T-helper 1 cell treated with Interleukin-12 subunit alpha and Interleukin-12 subunit beta and Interleukin-4 antibody, amounts not matched to agents 30 ng/mL and 1 ng/mL, for 36 hours (primary cell): Measurements from ENCODE around the gene TAAR9. TPM values are rescaled to one million over a fixed set of nuclear protein-coding genes. Genes with fewer than 3 reads are reported as not detected.
"Not testable (repeated sequence)": the region's sequence is repeated elsewhere in the genome, so short reads cannot be mapped to it uniquely, and the experiment has no call there.

Source experiments
- intact Hi-C: fragments of 100-400 bp; cut with micrococcal nuclease; formaldehyde crosslinking; loops from one replicate; pipeline ENCODE4 v1.15.1; 2024
- total RNA-seq: library from RNA; stranded (reverse); gene quantifications from 2 replicates; pipeline ENCODE4 v1.2.3, GENCODE V29; 2022

Gene TAAR9
- total RNA-seq, 1 donor from 2014 or later: not detected

DNA sequence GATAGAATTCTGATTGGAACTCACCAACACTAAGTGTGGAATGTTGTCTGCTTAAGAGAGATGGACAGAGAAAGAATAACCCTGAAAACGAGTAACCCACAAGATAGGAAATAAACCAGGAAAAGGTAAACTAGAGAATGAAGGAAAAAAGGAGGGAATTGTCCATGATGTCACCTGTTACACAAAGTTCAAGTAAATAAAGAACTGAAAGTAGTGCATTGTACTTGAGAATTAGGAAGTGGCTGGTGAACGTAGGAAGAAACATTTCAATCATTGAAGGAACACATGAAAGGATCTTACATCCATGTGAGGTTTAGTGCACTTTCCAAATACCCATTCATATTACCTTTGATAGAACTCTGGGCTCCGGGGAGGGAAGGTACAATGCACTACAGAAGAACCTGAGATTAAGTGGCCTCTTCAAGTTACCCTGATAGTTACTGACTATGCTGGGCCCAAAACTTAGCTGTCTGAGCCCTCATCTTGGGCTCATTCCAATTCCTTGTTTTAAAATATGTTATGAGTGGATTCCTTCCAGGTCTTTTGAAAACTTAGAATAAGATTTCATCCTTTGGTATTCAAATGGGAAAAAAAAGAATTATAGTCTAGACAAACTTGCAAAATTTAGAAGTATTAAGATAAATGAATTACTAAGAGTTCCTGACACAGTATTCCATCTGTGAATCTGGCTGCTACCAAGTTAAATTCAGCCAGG, 24.1 kb upstream of the TAAR9 start:
- intact Hi-C loops: loop anchor here (1.0 to 5.0 kb wide), 9 partner anchors 16 to 1658 kb away; partner anchors contain the start of genes MED23, RPS12, SLC18B1 and SLC2A12

DNA sequence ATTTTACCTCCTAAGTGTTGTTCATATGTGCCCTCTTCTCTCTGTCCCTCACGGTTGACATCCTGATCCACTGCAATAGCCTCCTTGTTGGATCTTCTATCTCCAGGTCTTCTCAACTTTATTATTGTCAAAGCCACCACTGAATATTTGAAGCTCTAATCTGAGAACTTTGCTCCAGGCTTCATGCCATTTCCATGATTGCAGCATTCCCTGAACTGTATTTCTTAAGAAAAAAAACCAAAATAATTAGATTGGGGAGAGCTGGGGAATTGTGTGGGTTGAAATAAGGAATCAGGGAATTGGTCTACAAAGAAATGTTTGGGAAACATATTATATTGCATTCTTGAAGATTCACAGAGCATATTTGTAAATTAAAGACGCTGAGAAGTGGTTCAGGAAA, 22.7 kb upstream of the TAAR9 start:
- intact Hi-C loops: no loop called here

DNA sequence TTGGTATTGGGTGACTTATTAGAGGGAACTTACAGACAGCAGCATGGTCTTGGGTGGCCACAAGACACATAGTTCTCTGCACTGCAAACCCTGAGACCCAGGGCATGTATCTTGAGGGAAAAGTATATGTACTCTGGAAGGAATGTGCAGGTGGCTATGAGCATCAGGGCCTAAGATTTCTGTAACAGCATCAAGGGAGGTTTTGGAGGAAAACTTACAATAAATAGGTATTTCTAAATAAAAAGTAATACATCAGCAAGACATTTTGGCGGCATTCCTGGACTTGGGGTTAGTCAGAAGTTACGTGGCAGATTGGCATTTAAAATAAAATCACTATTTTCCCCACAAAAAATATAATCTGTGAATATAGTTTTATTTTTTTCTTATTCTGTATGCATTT, 17.1 kb upstream of the TAAR9 start:
- intact Hi-C loops: no loop called here

DNA sequence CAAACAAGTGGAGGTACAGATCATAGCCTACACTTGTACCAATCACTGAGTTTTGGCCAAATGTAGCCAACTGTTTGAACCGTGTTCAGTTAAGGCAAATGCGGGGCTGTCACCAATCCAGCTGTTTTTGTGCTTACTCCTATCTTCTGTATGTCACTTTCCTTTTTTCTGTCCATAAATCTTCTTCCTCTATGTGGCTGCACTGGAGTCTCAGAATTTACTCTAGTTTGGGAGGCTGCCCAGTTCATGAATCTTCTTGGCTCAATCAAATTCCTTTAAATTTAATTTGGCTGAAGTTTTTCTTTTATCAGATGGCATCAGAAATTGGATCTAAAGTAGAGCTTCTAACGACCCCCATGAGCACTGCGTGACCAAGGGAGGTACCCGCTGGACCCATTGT, 13.4 kb upstream of the TAAR9 start:
- intact Hi-C loops: no loop called here

DNA sequence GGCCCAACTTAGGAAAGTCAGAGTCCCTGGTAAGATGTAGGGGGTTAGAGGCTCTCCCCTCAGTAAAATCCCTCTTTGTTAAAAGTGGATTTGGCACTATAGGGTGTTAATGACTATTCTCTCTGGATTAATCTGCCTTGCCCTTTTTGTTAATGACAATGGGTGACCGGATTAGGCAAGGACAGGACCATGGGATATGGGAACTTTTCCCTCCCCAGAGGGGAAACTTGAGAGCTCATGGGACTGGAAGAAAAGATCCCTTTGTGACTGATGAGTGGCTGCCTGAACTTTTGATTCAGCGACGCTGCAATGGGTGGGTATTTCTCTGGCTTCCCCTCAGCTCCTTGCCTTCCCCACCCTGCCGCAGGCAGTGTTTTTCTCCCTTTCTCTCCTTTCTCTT, 12.2 kb upstream of the TAAR9 start:
- intact Hi-C loops: no loop called here

DNA sequence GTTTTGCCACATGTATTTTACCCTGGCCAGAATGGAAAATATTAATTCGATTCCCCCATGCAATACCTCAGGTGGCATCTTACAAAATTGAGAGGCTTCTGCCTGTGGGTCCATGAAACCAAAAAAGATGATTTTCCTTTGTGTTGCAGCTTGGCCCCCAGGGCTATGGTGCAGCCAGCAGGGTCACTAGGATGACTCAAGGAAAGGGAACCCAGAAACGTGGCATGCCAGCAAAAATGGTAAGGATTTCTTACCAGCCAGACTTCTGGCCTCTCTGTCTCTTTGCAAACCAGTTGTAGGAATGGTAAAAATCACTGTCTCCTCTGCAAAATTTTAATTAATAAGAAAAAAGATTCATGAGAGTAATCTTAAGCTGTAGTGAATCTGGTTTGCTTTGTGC, 11.6 kb upstream of the TAAR9 start:
- intact Hi-C loops: no loop called here

DNA sequence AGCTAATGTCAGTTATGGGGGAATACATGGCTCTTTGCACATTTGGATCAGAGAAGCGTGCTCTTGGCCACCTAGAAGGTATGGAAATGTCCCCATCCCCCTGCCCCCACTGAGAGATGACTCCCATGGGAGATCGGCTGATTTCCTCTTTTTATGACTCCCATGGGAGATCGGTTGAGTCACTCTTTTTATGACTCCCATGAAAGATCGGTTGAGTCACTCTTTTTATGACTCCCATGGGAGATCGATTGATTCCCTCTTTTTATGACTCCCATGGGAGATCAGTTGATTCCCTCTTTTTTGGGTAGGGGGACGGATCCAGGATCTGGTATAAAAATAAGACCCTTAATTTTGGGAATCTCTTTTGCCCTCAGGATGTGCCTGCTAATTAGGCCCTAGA, 10.3 kb upstream of the TAAR9 start:
- intact Hi-C loops: no loop called here

DNA sequence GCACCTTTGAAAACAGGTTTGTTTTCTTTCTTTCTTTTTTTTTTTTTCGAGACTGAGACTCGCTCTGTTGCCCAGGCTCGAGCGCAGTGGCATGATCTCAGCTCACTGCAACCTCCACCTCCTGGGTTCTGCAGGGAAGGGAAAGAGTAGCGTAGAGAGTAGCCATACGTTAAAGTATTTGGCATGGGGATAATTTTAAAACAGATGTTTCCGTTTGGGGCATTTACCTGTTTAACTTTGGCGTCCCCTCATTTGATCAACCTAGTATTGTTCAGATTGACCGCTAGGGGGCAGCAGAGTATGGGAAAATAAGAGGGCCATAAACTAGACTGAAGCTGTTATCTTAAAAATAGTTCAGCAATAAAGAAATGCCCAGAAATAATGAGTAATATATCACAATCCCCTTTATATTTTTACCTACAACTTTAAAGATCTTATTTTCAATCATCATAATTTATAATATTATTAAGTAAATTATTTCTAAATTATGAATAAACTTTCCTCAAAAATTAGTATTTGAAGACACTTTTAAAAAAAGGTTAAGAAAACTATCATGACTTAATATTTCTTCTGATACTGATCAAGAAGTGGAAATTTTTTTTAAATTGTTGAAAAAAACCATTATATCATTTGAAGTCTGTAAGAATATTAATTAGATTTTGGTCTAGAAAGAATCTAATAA, 7.6 kb upstream of the TAAR9 start:
- intact Hi-C loops: loop anchor here (1.0 to 2.0 kb wide), 12 partner anchors 17 to 1391 kb away; partner anchors contain the start of gene STX7

DNA sequence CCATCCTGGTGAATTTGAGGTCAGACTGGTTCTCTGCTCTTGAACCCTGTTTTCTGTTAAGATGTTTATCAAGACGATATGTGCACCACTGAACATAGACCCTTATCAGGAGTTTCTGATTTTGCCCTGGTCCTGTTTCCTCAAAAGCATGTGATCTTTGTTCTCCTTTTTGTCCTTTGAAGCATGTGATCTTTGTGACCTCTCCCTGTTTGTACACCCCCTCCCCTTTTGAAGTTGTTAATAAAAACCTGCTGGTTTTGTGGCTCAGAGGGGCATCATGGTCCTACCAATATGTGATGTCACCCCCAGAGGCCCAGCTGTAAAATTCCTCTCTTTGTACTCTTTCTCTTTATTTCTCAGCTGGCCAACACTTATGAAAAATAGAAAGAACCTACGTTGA, 3.5 kb upstream of the TAAR9 start:
- intact Hi-C loops: not testable (repeated sequence)

DNA sequence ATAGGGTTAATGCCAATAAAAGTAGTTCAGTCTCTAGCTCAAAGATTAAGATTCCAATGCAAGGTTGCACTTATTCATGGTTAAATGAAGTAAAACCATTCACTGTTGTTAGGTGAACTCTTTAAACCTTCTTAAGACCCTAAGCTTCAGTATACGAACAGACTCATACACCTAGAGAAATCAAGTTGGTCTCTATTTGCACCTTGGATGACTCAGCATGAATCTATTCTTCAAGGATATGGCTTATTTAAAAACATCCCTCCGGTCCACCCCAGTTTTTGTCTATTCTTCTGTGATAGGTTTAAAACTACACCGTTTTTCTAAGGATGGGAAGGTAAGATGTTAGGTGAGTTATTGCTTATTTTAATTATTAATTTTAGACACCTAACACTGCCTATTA, 932 bp upstream of the TAAR9 start:
- intact Hi-C loops: no loop called here

DNA sequence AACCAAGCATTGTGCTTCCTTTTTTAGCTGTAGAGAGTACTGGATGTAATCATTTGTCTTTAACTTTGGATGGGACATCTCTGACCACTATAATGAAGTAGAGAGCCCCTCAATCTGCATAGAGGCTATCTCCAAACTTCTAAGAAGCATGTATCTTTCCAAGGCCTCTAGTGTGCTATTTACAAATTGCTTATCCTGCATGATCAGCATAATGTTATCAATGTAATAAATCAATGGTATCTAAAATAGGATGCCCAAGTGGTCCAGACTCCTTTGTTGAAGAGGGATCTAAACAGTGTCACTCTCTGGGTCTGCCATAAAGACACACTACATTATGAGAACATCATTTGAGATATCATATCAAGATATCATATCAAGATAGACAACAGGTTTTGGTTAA, 6.7 kb downstream of the TAAR9 start:
- intact Hi-C loops: no loop called here

DNA sequence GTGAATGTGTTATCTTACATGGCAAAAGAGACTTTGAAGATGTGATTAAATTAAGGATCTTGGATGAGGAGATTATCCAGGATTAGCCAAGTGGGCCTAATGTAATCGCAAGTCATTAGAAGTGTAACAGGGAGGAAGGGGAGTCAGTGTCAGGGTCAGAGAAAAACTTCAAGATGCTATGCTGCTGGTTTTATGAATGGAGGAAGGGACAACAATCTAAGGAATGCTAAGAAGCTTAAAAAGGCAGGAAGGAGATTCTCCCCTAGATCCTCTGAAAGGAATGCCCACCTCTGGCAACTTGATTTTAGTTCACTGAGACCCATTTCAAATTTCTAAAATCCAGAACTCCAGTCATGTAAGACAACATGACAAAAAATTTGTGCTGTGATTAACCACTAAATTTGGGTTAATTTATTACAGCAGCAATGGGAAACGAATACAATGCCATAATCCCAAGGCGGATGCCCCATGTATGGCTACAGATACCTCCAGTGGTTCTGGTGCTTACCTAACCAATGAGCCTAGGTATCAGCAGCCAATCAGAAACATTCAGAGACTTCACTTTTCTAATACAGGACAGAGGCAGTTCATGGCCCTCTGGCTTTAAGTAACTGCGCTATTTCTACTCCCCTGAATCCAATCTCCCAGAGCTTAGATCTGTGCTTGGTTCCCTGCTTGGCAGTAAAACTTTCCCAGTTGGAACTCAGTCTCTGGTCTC, 10.8 kb downstream of the TAAR9 start:
- intact Hi-C loops: no loop called here

DNA sequence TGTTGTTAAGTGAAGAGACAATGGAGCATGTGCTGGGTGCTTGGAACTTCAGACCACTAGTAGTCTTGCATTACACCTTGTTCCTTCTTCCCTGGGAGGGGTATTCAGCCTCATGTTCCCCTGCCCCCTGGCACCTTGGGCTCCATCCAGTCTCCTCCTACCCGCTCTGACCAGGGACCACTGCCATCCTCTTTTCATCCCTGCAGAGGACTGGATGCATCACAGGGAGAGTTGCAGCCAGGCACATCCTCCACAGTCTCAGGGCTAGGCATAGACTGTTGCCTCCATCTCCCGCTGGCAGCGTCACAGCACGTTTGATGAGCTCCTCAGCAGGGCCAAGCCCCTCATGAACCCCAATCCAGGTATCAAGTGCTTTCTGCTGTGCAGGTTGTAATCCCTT, 13.1 kb downstream of the TAAR9 start:
- intact Hi-C loops: no loop called here

DNA sequence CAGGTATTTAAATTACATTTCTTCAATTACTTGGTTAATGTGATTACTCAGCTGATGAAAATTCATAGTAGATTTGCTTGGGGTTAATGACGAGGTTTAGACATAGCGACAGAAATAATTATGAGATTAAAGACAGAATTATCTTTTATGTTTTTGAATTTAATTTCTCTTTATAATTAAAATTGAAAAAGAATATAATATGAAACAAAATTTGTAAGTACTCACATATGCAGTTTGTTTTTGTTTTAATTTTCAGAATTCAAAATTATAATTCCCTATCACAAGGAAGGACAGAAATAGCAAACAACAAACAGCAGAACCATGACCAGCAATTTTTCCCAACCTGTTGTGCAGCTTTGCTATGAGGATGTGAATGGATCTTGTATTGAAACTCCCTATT, 14.3 kb downstream of the TAAR9 start, which contains the start of gene TAAR8:
Gene TAAR8, plus strand, starts transcription at position 301 of the 400 bp plus-strand sequence. Its CDS starts 21 bp downstream, at position 322.
- intact Hi-C loops: no loop called here

DNA sequence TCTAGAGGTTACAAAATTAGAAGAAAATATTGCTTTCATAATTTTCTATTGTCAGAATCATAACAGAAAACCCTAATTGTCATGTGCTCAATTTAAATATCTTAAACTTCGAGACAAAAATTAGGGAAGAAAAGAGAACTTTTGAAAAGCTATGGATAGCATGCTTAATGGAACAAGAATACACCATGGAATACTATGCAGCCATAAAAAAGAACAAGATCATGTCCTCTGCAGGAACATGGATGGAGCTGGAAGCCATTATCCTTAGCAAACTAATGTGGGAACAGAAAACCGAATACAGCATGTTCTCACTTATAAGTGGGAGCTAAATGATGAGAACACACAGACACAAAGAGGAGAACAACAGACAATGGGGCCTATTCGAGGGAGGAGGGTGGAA, 22.0 kb downstream of the TAAR9 start:
- intact Hi-C loops: not testable (repeated sequence)

DNA sequence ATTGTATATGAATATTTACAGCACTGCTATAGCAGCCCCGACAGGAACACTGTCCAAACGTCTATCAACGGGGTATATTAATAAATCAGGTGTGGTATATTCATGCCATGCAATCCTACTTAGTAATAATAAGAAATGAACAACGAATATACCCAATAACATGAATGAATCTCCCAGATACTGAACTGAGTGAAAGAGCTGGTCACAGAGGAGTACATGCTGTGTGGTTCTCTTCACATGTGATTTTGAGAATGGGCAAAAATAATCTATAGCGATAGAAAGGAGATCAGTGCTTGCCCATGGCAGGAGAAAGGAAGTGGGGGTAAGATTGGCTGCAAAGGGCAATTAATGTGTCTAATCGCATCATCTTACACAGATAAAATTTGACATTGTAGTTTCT, 28.3 kb downstream of the TAAR9 start:
- intact Hi-C loops: no loop called here

DNA sequence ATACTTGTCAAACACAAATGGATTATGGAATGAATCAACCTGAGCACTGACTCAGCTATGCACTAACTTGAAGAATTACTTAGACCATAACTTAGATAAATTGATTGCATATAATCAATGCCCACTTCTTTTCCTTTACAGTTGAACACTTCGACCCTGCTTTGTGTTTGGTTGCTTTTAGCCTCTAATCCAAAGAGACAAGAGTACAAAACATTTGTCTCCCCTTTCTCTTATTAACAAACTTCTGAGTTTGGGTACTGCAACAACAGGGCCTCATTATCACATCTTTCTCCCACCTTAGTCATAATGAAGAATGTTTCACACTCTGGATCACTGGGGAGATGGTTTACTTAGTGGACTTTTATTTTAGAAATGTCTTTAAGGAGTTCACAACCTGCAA, 29.5 kb downstream of the TAAR9 start:
- intact Hi-C loops: no loop called here

DNA sequence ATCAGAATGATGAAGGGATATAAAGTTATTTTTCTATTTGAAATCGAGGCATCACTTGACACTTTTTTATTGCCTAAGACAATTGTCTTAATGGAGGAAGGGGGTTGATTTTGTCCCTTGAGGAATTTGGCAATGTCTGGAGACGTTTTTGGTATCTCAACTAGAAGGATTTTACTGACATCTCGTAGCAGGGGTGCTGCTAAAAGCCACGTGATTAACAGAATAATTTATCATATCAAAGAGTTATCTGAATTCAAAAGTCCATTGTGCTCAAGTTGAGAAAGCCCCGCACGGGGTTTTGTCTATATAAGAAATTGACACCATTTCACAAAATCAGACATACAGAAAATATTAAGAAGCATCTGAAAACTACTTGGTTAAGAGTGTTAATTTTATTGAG, 30.5 kb downstream of the TAAR9 start:
- intact Hi-C loops: no loop called here

DNA sequence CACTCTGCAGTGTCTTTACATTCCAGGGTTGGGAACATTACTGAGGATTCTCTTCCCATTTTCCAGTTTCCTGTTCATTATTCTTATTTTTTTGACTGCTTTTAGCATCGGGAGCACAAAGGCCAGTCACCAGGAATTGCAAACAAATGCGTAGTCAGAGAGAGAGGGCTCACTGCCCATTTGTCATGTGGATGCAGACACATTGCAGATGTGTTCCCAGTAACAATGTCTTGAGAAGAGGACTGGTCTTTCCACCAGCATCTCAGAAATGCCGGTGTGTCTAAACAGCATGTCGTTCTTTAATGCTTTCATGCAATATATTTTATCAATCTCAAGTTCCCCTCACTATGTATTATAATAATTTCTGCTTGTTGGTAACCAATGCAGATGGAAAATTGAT, 31.1 kb downstream of the TAAR9 start:
- intact Hi-C loops: no loop called here

DNA sequence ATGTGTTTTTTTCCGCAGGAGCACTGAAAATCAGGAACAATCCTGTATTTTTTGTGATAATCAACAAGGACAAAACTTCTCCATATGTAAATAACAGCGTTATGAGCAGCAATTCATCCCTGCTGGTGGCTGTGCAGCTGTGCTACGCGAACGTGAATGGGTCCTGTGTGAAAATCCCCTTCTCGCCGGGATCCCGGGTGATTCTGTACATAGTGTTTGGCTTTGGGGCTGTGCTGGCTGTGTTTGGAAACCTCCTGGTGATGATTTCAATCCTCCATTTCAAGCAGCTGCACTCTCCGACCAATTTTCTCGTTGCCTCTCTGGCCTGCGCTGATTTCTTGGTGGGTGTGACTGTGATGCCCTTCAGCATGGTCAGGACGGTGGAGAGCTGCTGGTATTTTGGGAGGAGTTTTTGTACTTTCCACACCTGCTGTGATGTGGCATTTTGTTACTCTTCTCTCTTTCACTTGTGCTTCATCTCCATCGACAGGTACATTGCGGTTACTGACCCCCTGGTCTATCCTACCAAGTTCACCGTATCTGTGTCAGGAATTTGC, 32.2 kb downstream of the TAAR9 start, which contains the start of gene TAAR6:
Gene TAAR6, plus strand, starts transcription at position 102 of the 557 bp plus-strand sequence. Its CDS starts 0 bp downstream, at position 102.
- intact Hi-C loops: no loop called here

DNA sequence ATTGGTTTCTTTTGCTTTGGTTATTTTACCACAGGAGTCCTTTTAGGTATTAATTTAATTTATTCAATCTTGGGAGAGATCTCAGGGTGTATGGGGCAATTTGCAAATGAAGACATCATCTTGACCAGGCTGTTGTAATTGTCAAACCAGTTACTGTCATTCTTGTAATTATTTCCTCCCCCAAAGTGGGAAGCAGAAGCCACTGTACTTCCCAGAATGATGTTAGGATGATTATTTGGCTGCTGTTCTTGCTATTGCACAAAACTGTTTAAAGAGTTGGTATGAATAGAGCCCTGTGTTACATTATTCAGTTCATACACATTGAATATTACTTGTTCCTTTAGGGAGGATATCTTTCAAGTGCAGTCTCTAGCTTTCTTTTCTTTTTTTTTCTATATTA, 33.7 kb downstream of the TAAR9 start:
- intact Hi-C loops: no loop called here

DNA sequence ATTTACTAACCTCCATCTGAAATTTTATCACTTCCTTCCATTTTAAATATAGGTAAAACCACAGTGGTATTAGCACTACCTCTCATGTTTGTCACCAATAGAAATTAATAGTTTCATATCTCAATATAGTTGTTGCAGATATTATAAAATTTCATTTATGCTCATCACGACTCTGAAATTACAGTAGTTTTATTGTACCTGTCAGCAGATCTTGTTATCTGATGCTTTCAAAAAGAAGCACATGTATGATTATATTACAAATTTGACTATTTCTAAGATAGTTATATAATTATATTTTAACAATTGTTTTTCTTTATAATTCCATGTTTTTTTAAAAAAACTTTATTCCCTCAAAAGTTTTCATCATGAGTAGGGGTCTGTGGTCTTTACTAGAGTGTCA, 46.6 kb downstream of the TAAR9 start:
- intact Hi-C loops: no loop called here
